Myometrial cell (primary cell): Measurements from ENCODE around the gene MAGEB3. TPM values are rescaled to one million over a fixed set of nuclear protein-coding genes. Genes with fewer than 3 reads are reported as not detected.

Experiments
- total RNA-seq: library from RNA; depleted of rRNA; stranded (reverse); fragments of >200 nt; gene quantifications from 2 replicates; pipeline ENCODE4 v1.2.3, GENCODE V29; 2015

The MAGEB3 gene, protein sequence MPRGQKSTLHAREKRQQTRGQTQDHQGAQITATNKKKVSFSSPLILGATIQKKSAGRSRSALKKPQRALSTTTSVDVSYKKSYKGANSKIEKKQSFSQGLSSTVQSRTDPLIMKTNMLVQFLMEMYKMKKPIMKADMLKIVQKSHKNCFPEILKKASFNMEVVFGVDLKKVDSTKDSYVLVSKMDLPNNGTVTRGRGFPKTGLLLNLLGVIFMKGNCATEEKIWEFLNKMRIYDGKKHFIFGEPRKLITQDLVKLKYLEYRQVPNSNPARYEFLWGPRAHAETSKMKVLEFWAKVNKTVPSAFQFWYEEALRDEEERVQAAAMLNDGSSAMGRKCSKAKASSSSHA
- total RNA-seq: not detected in 2 replicates

DNA sequence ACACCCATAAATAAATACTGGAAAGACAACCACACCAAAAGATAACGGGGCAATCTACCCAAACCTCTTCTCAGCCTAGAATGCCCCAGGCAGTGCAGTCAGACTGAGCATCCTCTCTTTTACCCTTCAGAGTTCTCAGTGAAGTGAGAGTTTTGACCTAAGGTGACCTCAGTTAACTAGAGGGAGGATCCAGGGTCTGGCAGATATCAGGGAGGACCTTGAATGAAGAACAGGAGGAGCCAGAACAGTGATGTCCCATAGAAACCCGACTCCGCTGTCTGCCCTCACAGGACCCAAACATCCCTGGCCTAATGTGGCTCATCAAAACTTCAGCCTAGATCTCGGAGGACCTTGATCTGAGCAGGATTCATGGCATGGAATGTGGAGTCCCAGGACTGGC lies at the start of gene MAGEB3:
TSS of gene MAGEB3 (plus strand) at position 263 of the 400 bp plus-strand sequence. CDS start 5,268 bp downstream, outside the sequence.

DNA sequence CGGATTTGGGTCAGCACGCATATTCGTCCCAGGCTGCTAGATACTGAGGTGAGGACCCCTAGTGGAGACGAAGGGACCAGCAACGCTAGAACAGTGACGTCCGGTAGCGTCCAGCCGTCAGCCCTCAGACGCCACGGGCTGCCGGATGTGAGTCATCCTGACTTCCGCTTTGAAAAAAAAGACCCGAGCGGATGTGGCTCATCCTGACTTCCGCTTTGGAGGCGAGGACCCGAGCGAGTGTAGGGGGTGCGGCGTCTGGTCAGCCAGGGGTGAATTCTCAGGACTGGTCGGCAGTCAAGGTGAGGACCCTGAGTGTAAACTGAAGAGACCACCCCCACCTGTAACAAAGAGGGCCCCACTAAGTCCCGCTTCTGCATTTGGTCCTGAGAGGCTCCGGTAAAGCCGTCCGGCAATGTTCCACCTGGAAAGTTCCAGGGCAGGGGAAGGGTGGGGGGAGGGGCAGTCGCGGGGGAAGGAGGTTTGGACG lies 15.1 kb upstream of the MAGEB3 start, which contains the start of gene MAGEB2:
TSS of gene MAGEB2 (plus strand) at position 207 of the 487 bp plus-strand sequence. CDS start 3,018 bp downstream, outside the sequence.

DNA sequence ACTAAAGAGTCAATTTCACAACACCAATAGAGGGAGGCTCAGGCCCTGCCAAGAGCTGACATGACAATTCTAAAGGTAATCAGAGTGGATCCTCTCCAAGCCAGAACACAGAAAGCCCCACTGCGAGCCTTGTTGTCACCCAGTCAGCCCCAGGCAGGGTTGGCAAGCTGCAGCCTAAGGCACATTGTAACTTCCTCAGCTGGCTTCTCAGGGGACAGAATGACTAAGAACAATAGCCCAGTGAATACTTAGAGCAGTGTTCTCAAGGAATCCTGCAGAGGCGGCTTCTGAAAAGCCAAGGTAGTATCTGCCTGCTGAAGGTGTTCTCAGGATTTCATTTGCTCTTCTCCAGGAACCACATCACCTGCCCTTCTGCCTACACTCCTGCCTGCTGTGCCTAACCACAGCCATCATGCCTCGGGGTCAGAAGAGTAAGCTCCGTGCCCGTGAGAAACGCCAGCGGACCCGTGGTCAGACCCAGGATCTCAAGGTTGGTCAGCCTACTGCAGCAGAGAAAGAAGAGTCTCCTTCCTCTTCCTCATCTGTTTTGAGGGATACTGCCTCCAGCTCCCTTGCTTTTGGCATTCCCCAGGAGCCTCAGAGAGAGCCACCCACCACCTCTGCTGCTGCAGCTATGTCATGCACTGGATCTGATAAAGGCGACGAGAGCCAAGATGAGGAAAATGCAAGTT lies 11.4 kb downstream of the MAGEB3 start, which contains the start of gene MAGEB4:
TSS of gene MAGEB4 (plus strand) at position 277 of the 692 bp plus-strand sequence. CDS start at position 413, 136 bp downstream.

DNA sequence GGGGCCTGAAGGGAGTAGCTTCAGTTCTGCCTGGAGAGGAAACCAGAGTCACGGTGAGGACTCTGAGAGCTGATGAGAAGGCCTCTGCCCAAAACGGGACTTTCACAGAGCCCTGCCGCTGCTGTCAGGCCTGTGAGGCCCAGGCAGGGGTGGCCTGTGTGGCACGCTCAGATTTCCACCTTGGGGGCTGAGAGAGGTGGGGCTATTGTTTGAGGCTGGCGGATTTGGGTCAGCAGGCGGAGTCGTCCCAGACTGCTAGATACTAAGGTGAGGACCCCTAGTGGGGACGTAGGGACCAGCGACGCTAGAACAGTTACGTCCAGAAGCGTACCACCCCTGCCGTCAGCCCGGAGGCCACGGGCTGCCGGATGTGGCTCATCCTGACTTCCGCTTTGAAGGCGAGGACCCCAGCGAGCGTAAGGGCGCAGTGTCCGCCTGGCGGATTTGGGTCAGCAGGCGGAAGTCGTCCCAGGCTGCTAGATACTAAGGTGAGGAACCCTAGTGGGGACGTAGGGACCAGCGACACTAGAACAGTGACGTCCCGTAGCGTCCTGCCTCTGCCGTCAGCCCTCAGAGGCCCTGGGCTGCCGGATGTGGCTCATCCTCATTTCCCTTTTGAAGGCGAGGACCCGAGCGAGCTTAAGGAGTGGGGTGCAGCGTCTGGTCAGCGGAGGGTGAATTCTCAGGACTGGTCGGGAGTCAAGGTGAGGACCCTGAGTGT lies 16.5 kb downstream of the MAGEB3 start, which contains the start of gene MAGEB1:
TSS of gene MAGEB1 (plus strand) at position 378 of the 721 bp plus-strand sequence. CDS start 3,348 bp downstream, outside the sequence.

Other genes with a start within 250 kb of the MAGEB3 start
- not detected in 2 replicates for gene MAGEB2, start 15.1 kb upstream of the MAGEB3 start, total RNA-seq
- not detected in 2 replicates for gene MAGEB4, start 11.3 kb downstream of the MAGEB3 start, total RNA-seq
- gene MAGEB1, start 16.5 kb downstream of the MAGEB3 start, total RNA-seq: not detected in 2 replicates
- gene NR0B1, start 78.7 kb downstream of the MAGEB3 start, total RNA-seq: not detected in 2 replicates